ENCODE results near the gene CELF3.
"Not testable (repeated sequence)": the region's sequence is repeated elsewhere in the genome, so short reads cannot be mapped to it uniquely, and the experiment has no call there.

Gene CELF3

DNA sequence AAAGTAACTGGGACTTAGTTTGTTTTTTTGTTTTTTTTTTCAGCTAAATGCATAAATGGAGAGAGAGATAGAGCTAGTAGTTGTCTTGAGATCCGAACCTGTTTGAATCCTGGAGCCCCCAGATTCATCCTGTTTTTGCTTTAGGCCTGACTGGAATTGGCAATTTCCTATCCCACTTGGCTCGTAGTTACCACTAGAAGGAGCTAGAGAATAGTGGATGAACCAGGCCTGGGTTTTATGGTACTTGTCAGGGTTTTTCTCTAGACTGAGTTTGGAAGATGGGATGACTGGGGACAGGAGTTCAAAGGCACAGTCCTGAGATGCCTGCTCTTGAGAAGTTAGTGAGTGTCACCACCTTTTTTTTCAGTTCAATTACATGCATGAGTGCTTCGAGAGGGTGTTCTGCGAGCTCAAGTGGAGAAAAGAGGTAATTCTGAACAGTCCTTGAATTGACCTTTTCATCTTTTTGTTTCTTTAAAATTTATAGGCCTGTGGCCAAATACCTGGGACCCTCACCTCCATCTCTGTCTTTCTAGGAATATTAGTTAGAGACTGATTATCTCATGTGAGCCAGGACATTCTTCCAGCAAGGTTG is 23.4 kb downstream of the CELF3 start:
- DNase-seq, result no peak

- DNase-seq, result no peak
These were observed 24.4 kb downstream of the CELF3 start for GRCh38 chr1:151692226-151692625.

GRCh38 chr1:151689494-151689893 is 27.1 kb downstream of the CELF3 start:
- DNase-seq, result no peak

GRCh38 chr1:151686561-151686960 is 30.0 kb downstream of the CELF3 start:
- no peak for DNase-seq

GRCh38 chr1:151684128-151684527 is 32.5 kb downstream of the CELF3 start:
- DNase-seq, result no peak

- not testable (repeated sequence) for DNase-seq
These were observed 33.7 kb downstream of the CELF3 start for GRCh38 chr1:151682901-151683300.

DNA sequence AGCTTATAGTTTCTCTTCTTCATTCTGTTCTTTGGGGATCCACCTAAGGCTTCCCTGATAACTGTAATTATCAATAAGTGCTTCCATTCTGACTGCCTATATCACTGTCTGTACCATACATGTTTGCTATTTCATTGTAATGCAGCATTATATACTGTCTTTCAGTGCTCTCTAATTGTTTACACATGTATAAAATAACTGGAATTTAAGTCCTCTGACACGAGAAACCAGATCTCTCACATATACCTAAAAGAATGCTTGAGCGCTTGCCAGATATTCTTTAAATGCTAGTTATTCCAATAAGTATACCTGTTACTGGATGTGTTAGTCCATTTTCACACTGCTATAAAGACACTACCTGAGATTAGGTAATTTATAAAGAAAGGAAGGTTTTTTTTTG is 34.7 kb downstream of the CELF3 start:
- DNase-seq, result no peak

- DNase-seq, result no peak
These were observed 35.8 kb downstream of the CELF3 start for GRCh38 chr1:151680826-151681225.

GRCh38 chr1:151680391-151680790 is 36.2 kb downstream of the CELF3 start:
- DNase-seq, result no peak

DNA sequence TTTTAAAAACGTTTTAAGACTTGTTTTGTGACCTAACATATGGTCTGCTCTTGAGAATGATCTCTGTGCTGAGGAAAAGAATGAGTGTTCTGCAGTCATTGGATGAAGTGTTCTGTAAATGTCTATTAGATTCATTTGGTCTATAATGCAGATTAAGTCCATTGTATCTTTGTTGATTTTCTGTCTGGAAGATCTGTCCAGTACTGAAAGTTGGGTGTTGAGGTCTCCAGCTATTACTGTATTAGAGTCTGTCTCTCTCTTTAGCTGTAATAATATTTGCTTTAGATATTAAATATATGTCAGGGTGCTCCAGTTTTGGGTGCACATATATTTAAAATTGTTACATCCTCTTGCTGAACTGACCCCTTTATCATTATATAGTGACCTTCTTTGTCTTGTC is 43.2 kb downstream of the CELF3 start:
- no peak for DNase-seq

GRCh38 chr1:151670036-151670675 is 46.4 kb downstream of the CELF3 start:
- not testable (repeated sequence) for DNase-seq

- no peak for DNase-seq
These were observed 48.5 kb downstream of the CELF3 start for GRCh38 chr1:151668090-151668489.

DNA sequence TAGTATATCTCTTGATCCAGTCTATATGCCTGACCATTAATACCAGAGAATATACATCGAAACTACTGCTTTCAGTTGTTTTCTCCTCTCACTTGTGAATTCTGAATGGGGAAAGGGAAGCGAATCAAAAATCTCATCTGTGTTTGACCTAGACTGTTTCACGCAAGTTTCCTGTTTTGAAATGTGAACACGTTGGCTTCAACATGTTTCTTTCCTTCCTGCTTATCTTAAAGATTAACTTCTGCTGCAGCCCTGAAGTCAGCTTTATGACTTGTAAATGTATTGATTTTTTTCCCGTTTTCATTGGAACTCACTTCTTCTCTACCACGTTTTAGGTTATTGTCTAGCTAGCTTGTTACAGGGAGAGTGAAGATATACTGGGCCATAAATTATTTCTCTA is 54.9 kb downstream of the CELF3 start:
- DNase-seq, result no peak

DNA sequence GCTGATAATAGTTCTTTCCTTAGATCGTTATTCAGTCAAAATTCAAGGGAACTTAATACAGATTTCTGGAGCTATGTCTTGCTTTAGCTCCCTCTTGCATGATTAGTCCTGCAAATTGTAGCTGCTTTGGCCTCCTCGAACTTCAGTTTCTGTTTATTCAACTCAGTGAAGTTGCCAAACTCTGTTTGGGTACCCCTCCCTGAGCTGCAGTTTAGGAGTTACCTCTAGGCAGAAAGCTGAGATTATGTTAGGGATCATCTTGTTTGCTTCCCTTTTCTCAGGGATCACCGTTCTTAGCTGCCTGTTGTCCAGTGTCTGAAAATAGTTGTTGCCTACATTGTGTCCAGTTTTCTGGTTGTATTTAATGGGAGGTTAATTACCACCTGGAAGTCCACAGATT is 61.2 kb downstream of the CELF3 start:
- no peak for DNase-seq

- DNase-seq, result no peak
These were observed 63.2 kb downstream of the CELF3 start for GRCh38 chr1:151653397-151653796.
